ENCODE measurements around the gene PLEKHA3. TPM values are rescaled to one million over a fixed set of nuclear protein-coding genes. Genes with fewer than 3 reads are reported as not detected.

Gene PLEKHA3
- total and polyA plus RNA-seq, 2 experiments from 2014 or later, result 8.8 to 15.2 TPM

GRCh38 chr2:178553047-178553446, 72.8 kb downstream of the PLEKHA3 start:
- Histone ChIP-seq H3K36me3 (ENCODE audit: insufficient read depth) (peaks cover 7% of the 10 kb centered on the region), H3K27ac (ENCODE audit: low read depth) (no peak overlapping the region), H3F3A (replicated peaks; ENCODE audit: low read depth) (no peaks in the 10 kb centered on the region), H3K4me2 (no peak overlapping the region), H3K79me2 (replicated peaks; ENCODE audit: insufficient read depth) (no peaks in the 10 kb centered on the region), H3K4me1 (ENCODE audit: insufficient read depth) (no peaks in the 10 kb centered on the region), H3K27me3 (ENCODE audit: insufficient read depth) (no peaks in the 10 kb centered on the region), H3K4me3 (no peak overlapping the region), H3K9me2 (ENCODE audit: insufficient read depth) (0 out of 2 replicates have a peak, but pooled peaks cover 10% of the 10 kb centered on the region), H4K20me1 (replicated peaks; ENCODE audit: insufficient read depth) (0 out of 2 replicates have a peak, but pooled peaks cover 3% of the 10 kb centered on the region), H2AFZ (no peak overlapping the region)
- no peak overlapping the region for H3K27ac Mint-ChIP-seq
- H3K4me3 Mint-ChIP-seq, result no peak overlapping the region
- TF ChIP-seq EZH2phosphoT487 (IDR thresholded peaks at IDR 0.05; ENCODE audit: unreplicated experiment) (no peak), JUNB (IDR thresholded peaks at IDR 0.05; ENCODE audit: unreplicated experiment) (no peak), EZH2 (IDR thresholded peaks at IDR 0.05; ENCODE audit: low read depth, unreplicated experiment) (no peak), ZNF114 (CRISPR knock-in tag; IDR thresholded peaks at IDR 0.05) (no peak), ZNF331 (CRISPR knock-in tag; IDR thresholded peaks at IDR 0.05; ENCODE audit: low read depth) (no peak), CREB1 (CRISPR knock-in tag; IDR thresholded peaks at IDR 0.05; ENCODE audit: low read depth) (no peak), POLR2AphosphoS5 (IDR thresholded peaks at IDR 0.05; ENCODE audit: low read depth) (no peak), STAT1 (IDR thresholded peaks at IDR 0.05; ENCODE audit: unreplicated experiment) (no peak), NANOG (IDR thresholded peaks at IDR 0.05; ENCODE audit: borderline replicate concordance) (no peak), ETS1 (IDR thresholded peaks at IDR 0.05) (no peak)
- TF ChIP-seq, protein P1, sequence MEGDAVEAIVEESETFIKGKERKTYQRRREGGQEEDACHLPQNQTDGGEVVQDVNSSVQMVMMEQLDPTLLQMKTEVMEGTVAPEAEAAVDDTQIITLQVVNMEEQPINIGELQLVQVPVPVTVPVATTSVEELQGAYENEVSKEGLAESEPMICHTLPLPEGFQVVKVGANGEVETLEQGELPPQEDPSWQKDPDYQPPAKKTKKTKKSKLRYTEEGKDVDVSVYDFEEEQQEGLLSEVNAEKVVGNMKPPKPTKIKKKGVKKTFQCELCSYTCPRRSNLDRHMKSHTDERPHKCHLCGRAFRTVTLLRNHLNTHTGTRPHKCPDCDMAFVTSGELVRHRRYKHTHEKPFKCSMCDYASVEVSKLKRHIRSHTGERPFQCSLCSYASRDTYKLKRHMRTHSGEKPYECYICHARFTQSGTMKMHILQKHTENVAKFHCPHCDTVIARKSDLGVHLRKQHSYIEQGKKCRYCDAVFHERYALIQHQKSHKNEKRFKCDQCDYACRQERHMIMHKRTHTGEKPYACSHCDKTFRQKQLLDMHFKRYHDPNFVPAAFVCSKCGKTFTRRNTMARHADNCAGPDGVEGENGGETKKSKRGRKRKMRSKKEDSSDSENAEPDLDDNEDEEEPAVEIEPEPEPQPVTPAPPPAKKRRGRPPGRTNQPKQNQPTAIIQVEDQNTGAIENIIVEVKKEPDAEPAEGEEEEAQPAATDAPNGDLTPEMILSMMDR (conservative IDR thresholded peaks at IDR 0.05; ENCODE audit: low read depth in 2 of 2), result no peak
- ATAC-seq (no peak), DNase-seq (ENCODE audit: low spot score) (no peak)
- H3K9me3 Mint-ChIP-seq, result no peaks in the 10 kb centered on the region
- peaks cover 14% of the 10 kb centered on the region; the same call in 1 of the 3 replicates for H3K36me3 Mint-ChIP-seq (ENCODE audit: low read depth)
- H3K4me1 Mint-ChIP-seq, result peaks cover 4% of the 10 kb centered on the region; the same call in 2 of the 3 replicates
- no peaks in the 10 kb centered on the region for H3K27me3 Mint-ChIP-seq (ENCODE audit: insufficient read depth, low read depth, poor library complexity)

Other genes with a start within 250 kb of the PLEKHA3 start
- 63.8 and 67.1 TPM in 2 replicates for gene PRKRA, start 29.3 kb upstream of the PLEKHA3 start, total RNA-seq (2014; rRNA removed; shearing (Covaris generic))
- 38.6 and 44.0 TPM in 2 replicates for gene PRKRA, start 29.3 kb upstream of the PLEKHA3 start, polyA plus RNA-seq (2016; fragmentation: Nextera tagmentation; extraction: Ambion mirVana)
- 2.1 and 3.0 TPM in 2 replicates for gene PJVK, start 29.1 kb upstream of the PLEKHA3 start, total RNA-seq (2014; rRNA removed; shearing (Covaris generic))
- gene PJVK, start 29.1 kb upstream of the PLEKHA3 start, polyA plus RNA-seq (2016; fragmentation: Nextera tagmentation; extraction: Ambion mirVana), result 1.5 and 1.6 TPM in 2 replicates
- 8.3 and 8.6 TPM in 2 replicates for gene FKBP7, start 1.9 kb upstream of the PLEKHA3 start, total RNA-seq (2014; rRNA removed; shearing (Covaris generic))
- 9.0 and 12.1 TPM in 2 replicates for gene FKBP7, start 1.9 kb upstream of the PLEKHA3 start, polyA plus RNA-seq (2016; fragmentation: Nextera tagmentation; extraction: Ambion mirVana)

Data from GM23338 (cell line).